ENCODE measurements around the gene TRIAP1.

Gene TRIAP1

GRCh38 chr12:120444676-120445075 is 1.5 kb downstream of the TRIAP1 start:
- in situ Hi-C loops (cut with HindIII; ENCODE audit: low pct_ligation_motif_present, low sequenced_read_pairs): no loop called here
- H3K4me3 ChIP-seq (ENCODE audit: low read depth, low read length): no peak overlapping the region
- DNase-seq: no peak
- H3K27me3 ChIP-seq (replicated peaks): no peaks in the 10 kb centered on the region
- H3K27ac ChIP-seq: no peak overlapping the region
- H3K36me3 ChIP-seq (replicated peaks): peaks cover 17% of the 10 kb centered on the region
- no peak for TF ChIP-seq CTCF (IDR thresholded peaks at IDR 0.05; ENCODE audit: low read depth, low read length, missing control alignments)

- peak; percentile 71 for TF ChIP-seq CTCF (IDR thresholded peaks at IDR 0.05; ENCODE audit: low read depth, low read length, missing control alignments)
- H3K27me3 ChIP-seq (replicated peaks): no peaks in the 10 kb centered on the region
- peaks cover 19% of the 10 kb centered on the region for H3K36me3 ChIP-seq (replicated peaks)
- DNase-seq: peak; percentile 53
- in situ Hi-C loops (cut with HindIII; ENCODE audit: low pct_ligation_motif_present, low sequenced_read_pairs): no loop called here
- no peak overlapping the region for H3K4me3 ChIP-seq (ENCODE audit: low read depth, low read length)
- H3K27ac ChIP-seq: no peak overlapping the region
These were observed 6.4 kb downstream of the TRIAP1 start for GRCh38 chr12:120439646-120440247.

GRCh38 chr12:120438495-120439198 is 7.5 kb downstream of the TRIAP1 start:
- no peak for TF ChIP-seq CTCF (IDR thresholded peaks at IDR 0.05; ENCODE audit: low read depth, low read length, missing control alignments)
- Histone ChIP-seq H3K36me3 (replicated peaks) (peaks cover 14% of the 10 kb centered on the region), H3K4me3 (ENCODE audit: low read depth, low read length) (peak overlapping the region; percentile 92), H3K27ac (no peak overlapping the region), H3K27me3 (replicated peaks) (no peaks in the 10 kb centered on the region)
- DNase-seq: no peak
- in situ Hi-C loops (cut with HindIII; ENCODE audit: low pct_ligation_motif_present, low sequenced_read_pairs): no loop called here

- peaks cover 14% of the 10 kb centered on the region for H3K36me3 ChIP-seq (replicated peaks)
- H3K27ac ChIP-seq: peak within 1 kb of the TSS; percentile 43
- in situ Hi-C loops (cut with HindIII; ENCODE audit: low pct_ligation_motif_present, low sequenced_read_pairs): no loop called here
- DNase-seq: peak; percentile 97
- peak; percentile 5 for TF ChIP-seq CTCF (IDR thresholded peaks at IDR 0.05; ENCODE audit: low read depth, low read length, missing control alignments)
- peak within 1 kb of the TSS; percentile 92 for H3K4me3 ChIP-seq (ENCODE audit: low read depth, low read length)
- no peaks in the 10 kb centered on the region for H3K27me3 ChIP-seq (replicated peaks)
These were observed 8.3 kb downstream of the TRIAP1 start, which contains the start of gene COX6A1 for GRCh38 chr12:120437735-120438494. TSS of gene COX6A1 (plus strand) at chr12:120438113. CDS start at chr12:120438127, 14 bp downstream.

GRCh38 chr12:120432772-120433525 is 13.2 kb downstream of the TRIAP1 start:
- TF ChIP-seq CTCF (IDR thresholded peaks at IDR 0.05; ENCODE audit: low read depth, low read length, missing control alignments): no peak
- in situ Hi-C loops (cut with HindIII; ENCODE audit: low pct_ligation_motif_present, low sequenced_read_pairs): no loop called here
- no peaks in the 10 kb centered on the region for H3K36me3 ChIP-seq (replicated peaks)
- no peak for DNase-seq
- no peak overlapping the region for H3K4me3 ChIP-seq (ENCODE audit: low read depth, low read length)
- H3K27me3 ChIP-seq (replicated peaks): no peaks in the 10 kb centered on the region
- H3K27ac ChIP-seq: no peak overlapping the region

Measured in brain microvascular endothelial cell (primary cell).